Loucy (cell line): ENCODE data around the gene SLC26A4.

Experiments used
- CTCF ChIP-seq: fragments of 200-600 bp; sonication (generic); conservative IDR thresholded peaks from 2 replicates; pipeline ENCODE4 v1.5.1; 2014; ENCODE audit warnings: mild to moderate bottlenecking, antibody characterized with exemption, low read length
- EZH2phosphoT487 ChIP-seq: fragments of 200-600 bp; IDR thresholded peaks from 2 replicates; pipeline ENCODE4 v1.6.1; 2018; ENCODE audit warnings: antibody characterized with exemption, mild to moderate bottlenecking, moderate library complexity, borderline replicate concordance

GRCh38 chr7:107661081-107661864 lies 645 bp downstream of the SLC26A4 start:
- TF ChIP-seq CTCF = no peak
- no peak for TF ChIP-seq EZH2phosphoT487
